Measurements from ENCODE around the gene SRSF12.

SRSF12 gene

GRCh38 chr6:89117211-89118108, at the start of gene SRSF12:
TSS of gene SRSF12 (minus strand) at chr6:89118071. CDS start at chr6:89117887, 184 bp downstream.
- peak; percentile 26 for DNase-seq (ENCODE audit: low read depth)
- H3K4me3 ChIP-seq (ENCODE audit: low read length) = peak within 1 kb of the TSS; percentile 53
- TF ChIP-seq CTCF (conservative IDR thresholded peaks at IDR 0.05; ENCODE audit: low read length) = no peak

- TF ChIP-seq CTCF (conservative IDR thresholded peaks at IDR 0.05; ENCODE audit: low read length) = no peak
- no peak for DNase-seq (ENCODE audit: low read depth)
- no peak overlapping the region for H3K4me3 ChIP-seq (ENCODE audit: low read length)
These were observed 44.1 kb upstream of the SRSF12 start for GRCh38 chr6:89162047-89162371.

GRCh38 chr6:89161326-89162046, 43.6 kb upstream of the SRSF12 start:
- DNase-seq (ENCODE audit: low read depth) = no peak
- no peak for TF ChIP-seq CTCF (conservative IDR thresholded peaks at IDR 0.05; ENCODE audit: low read length)
- no peak overlapping the region for H3K4me3 ChIP-seq (ENCODE audit: low read length)

- no peak overlapping the region for H3K4me3 ChIP-seq (ENCODE audit: low read length)
- DNase-seq (ENCODE audit: low read depth) = no peak
- TF ChIP-seq CTCF (conservative IDR thresholded peaks at IDR 0.05; ENCODE audit: low read length) = no peak
These were observed 42.6 kb upstream of the SRSF12 start for GRCh38 chr6:89160331-89161092.

- H3K4me3 ChIP-seq (ENCODE audit: low read length) = no peak overlapping the region
- DNase-seq (ENCODE audit: low read depth) = no peak
- TF ChIP-seq CTCF (conservative IDR thresholded peaks at IDR 0.05; ENCODE audit: low read length) = no peak
These were observed 36.3 kb upstream of the SRSF12 start for GRCh38 chr6:89154131-89154530.

- no peak overlapping the region for H3K4me3 ChIP-seq (ENCODE audit: low read length)
- DNase-seq (ENCODE audit: low read depth) = no peak
- TF ChIP-seq CTCF (conservative IDR thresholded peaks at IDR 0.05; ENCODE audit: low read length) = no peak
These were observed 30.3 kb upstream of the SRSF12 start for GRCh38 chr6:89148016-89148750.

Measured in AG10803 (cell line).